NOMO-1 treated with DMSO at 0.1 percent for 48 hours (cell line): ENCODE measurements around the gene FRAS1.
"Not testable (repeated sequence)": the region's sequence is repeated elsewhere in the genome, so short reads cannot be mapped to it uniquely, and the experiment has no call there.

Experiments
- DNase-seq: peaks from one replicate; lab custom pipeline; 2025; ENCODE audit not compliant: unreplicated experiment; lab: John Stamatoyannopoulos, UW

The FRAS1 gene

GRCh38 chr4:78165758-78166157 lies 108.6 kb downstream of the FRAS1 start:
- DNase-seq, result no peak

GRCh38 chr4:78166622-78167021 lies 109.5 kb downstream of the FRAS1 start:
- no peak for DNase-seq

GRCh38 chr4:78167510-78167909 lies 110.4 kb downstream of the FRAS1 start:
- no peak for DNase-seq

- DNase-seq, result no peak
Measured at GRCh38 chr4:78168029-78168428, 110.9 kb downstream of the FRAS1 start.

GRCh38 chr4:78169728-78170127 lies 112.6 kb downstream of the FRAS1 start:
- DNase-seq, result no peak

GRCh38 chr4:78171482-78171881 lies 114.4 kb downstream of the FRAS1 start:
- DNase-seq, result no peak

GRCh38 chr4:78174891-78175290 lies 117.8 kb downstream of the FRAS1 start:
- DNase-seq, result no peak

- DNase-seq, result no peak
Measured at GRCh38 chr4:78179196-78179595, 122.1 kb downstream of the FRAS1 start.

- DNase-seq, result not testable (repeated sequence)
Measured at GRCh38 chr4:78181681-78182234, 124.6 kb downstream of the FRAS1 start.

GRCh38 chr4:78184584-78184983 lies 127.5 kb downstream of the FRAS1 start:
- no peak for DNase-seq

- no peak for DNase-seq
Measured at GRCh38 chr4:78185117-78185516, 128.0 kb downstream of the FRAS1 start.

GRCh38 chr4:78186597-78187543 lies 129.7 kb downstream of the FRAS1 start:
- DNase-seq, result no peak

GRCh38 chr4:78190068-78190467 lies 132.9 kb downstream of the FRAS1 start:
- no peak for DNase-seq

- no peak for DNase-seq
Measured at GRCh38 chr4:78190595-78190994, 133.5 kb downstream of the FRAS1 start.

GRCh38 chr4:78197947-78198346 lies 140.8 kb downstream of the FRAS1 start:
- no peak for DNase-seq

GRCh38 chr4:78199984-78200383 lies 142.9 kb downstream of the FRAS1 start:
- no peak for DNase-seq

- no peak for DNase-seq
Measured at GRCh38 chr4:78200949-78201348, 143.8 kb downstream of the FRAS1 start.

- no peak for DNase-seq
Measured at GRCh38 chr4:78204176-78204575, 147.1 kb downstream of the FRAS1 start.

GRCh38 chr4:78205591-78205990 lies 148.5 kb downstream of the FRAS1 start:
- DNase-seq, result no peak

- DNase-seq, result no peak
Measured at GRCh38 chr4:78207541-78207940, 150.4 kb downstream of the FRAS1 start.

GRCh38 chr4:78207951-78208350 lies 150.8 kb downstream of the FRAS1 start:
- DNase-seq, result no peak

- DNase-seq, result not testable (repeated sequence)
Measured at GRCh38 chr4:78208896-78209295, 151.8 kb downstream of the FRAS1 start.
